ENCODE data around the gene RAB27B. TPM values are rescaled to one million over a fixed set of nuclear protein-coding genes. Genes with fewer than 3 reads are reported as not detected.

RAB27B gene
- total and polyA plus RNA-seq, 10 donors: 0.26 to 6.6 (median 3.4) TPM

GRCh38 chr18:54926593-54927325, 98.5 kb downstream of the RAB27B start:
- Histone ChIP-seq H3K27ac (no peak overlapping the region), H3K27me3 (replicated peaks in 1 of 7) (no peaks in the 10 kb centered on the region), H3K4me3 (no peak overlapping the region), H3K36me3 (peaks cover 0 to 11% (median 0%) of the 10 kb centered on the region in 6 donors), H3K9me3 (no peaks in the 10 kb centered on the region), H3K4me1 (no peaks in the 10 kb centered on the region)
- DNase-seq: no peak
- TF ChIP-seq POLR2AphosphoS5 (IDR thresholded peaks at IDR 0.05): no peak
- TF ChIP-seq CTCF (IDR thresholded peaks at IDR 0.05 in 8 of 11, conservative IDR thresholded peaks at IDR 0.05 in 3 of 11): no peak
- TF ChIP-seq POLR2A (IDR thresholded peaks at IDR 0.05): no peak
- 88 to 94% (median 92%) methylated on average over 3 of the region's 3 CpGs for WGBS, 5 donors
- intact Hi-C loops (cut with DNase I; ENCODE audit: low total_unique reads): no loop called here

GRCh38 chr18:54928236-54928635, 100.0 kb downstream of the RAB27B start:
- peaks cover 0 to 6% (median 0%) of the 10 kb centered on the region in 6 donors for H3K36me3 ChIP-seq
- no peak overlapping the region for H3K4me3 ChIP-seq
- TF ChIP-seq POLR2AphosphoS5 (IDR thresholded peaks at IDR 0.05): no peak
- no peak for TF ChIP-seq CTCF (IDR thresholded peaks at IDR 0.05 in 8 of 11, conservative IDR thresholded peaks at IDR 0.05 in 3 of 11)
- no peak for TF ChIP-seq POLR2A (IDR thresholded peaks at IDR 0.05)
- H3K27me3 ChIP-seq (replicated peaks in 1 of 7): no peaks in the 10 kb centered on the region
- H3K4me1 ChIP-seq: no peaks in the 10 kb centered on the region
- no peaks in the 10 kb centered on the region for H3K9me3 ChIP-seq
- H3K27ac ChIP-seq: no peak overlapping the region
- intact Hi-C loops (cut with DNase I; ENCODE audit: low total_unique reads): no loop called here
- 72 to 91% (median 77%) methylated on average over 2 of the region's 2 CpGs for WGBS, 5 donors
- DNase-seq: no peak

- DNase-seq: no peak
- H3K27ac ChIP-seq: no peak overlapping the region
- no peak overlapping the region for H3K4me3 ChIP-seq
- TF ChIP-seq POLR2AphosphoS5 (IDR thresholded peaks at IDR 0.05) (no peak), POLR2A (IDR thresholded peaks at IDR 0.05) (no peak), CTCF (IDR thresholded peaks at IDR 0.05 in 8 of 11, conservative IDR thresholded peaks at IDR 0.05 in 3 of 11) (no peak)
- H3K9me3 ChIP-seq: no peaks in the 10 kb centered on the region
- H3K4me1 ChIP-seq: no peaks in the 10 kb centered on the region
- no peaks in the 10 kb centered on the region for H3K27me3 ChIP-seq (replicated peaks in 1 of 7)
- intact Hi-C loops (cut with DNase I; ENCODE audit: low total_unique reads): no loop called here
- WGBS, 5 donors: 91 to 99% (median 96%) methylated on average over 4 of the region's 4 CpGs
- peaks cover 0 to 3% (median 0%) of the 10 kb centered on the region in 6 donors for H3K36me3 ChIP-seq
Measured at GRCh38 chr18:54931152-54931551, 102.9 kb downstream of the RAB27B start.

- no peak for TF ChIP-seq POLR2AphosphoS5 (IDR thresholded peaks at IDR 0.05)
- TF ChIP-seq CTCF (IDR thresholded peaks at IDR 0.05 in 8 of 11, conservative IDR thresholded peaks at IDR 0.05 in 3 of 11): no peak
- no peak for TF ChIP-seq POLR2A (IDR thresholded peaks at IDR 0.05)
- 0 to 76% (median 54%) methylated on average over 1 of the region's 1 CpG for WGBS, 5 donors
- H3K27me3 ChIP-seq (replicated peaks in 1 of 7): no peaks in the 10 kb centered on the region
- H3K27ac ChIP-seq: no peak overlapping the region
- H3K4me1 ChIP-seq: no peaks in the 10 kb centered on the region
- no peak overlapping the region for H3K4me3 ChIP-seq
- H3K36me3 ChIP-seq: no peaks in the 10 kb centered on the region
- intact Hi-C loops (cut with DNase I; ENCODE audit: low total_unique reads): no loop called here
- no peak for DNase-seq
- no peaks in the 10 kb centered on the region for H3K9me3 ChIP-seq
Measured at GRCh38 chr18:54932472-54932871, 104.2 kb downstream of the RAB27B start.
